Panc1 (cell line): Measurements from ENCODE around the gene L2HGDH. TPM values are rescaled to one million over a fixed set of nuclear protein-coding genes. Genes with fewer than 3 reads are reported as not detected.
"Not testable (repeated sequence)": the region's sequence is repeated elsewhere in the genome, so short reads cannot be mapped to it uniquely, and the experiment has no call there.

ENCODE experiments used
- ATAC-seq: fragments of 200-7000 bp; cut with Tn5 transposase; 2 replicates; pipeline ENCODE4 v1.9.1; 2020; ENCODE audit warnings: mild to moderate bottlenecking, moderate library complexity
- BruUV-seq: library from RNA; stranded (reverse); fragments of 400-500 nt; replicated peaks from 2 replicates; lab custom pipeline; 2021; lab: Mats Ljungman, UMichigan
- CTCF ChIA-PET: fragments of 300-600 bp; sonication (Branson Sonifier 250); formaldehyde crosslinking; loops from one replicate; lab custom pipeline; 2022; ENCODE audit warnings: antibody characterized with exemption; lab: Charles Lee
- POLR2A ChIA-PET: fragments of 300-600 bp; sonication (Branson Sonifier 250); formaldehyde crosslinking; loops from one replicate; lab custom pipeline; 2022; ENCODE audit warnings: antibody characterized with exemption; lab: Charles Lee
- DNase-seq: peaks from one replicate; pipeline ENCODE4 v3.0.0-alpha.2; 2010; ENCODE audit warnings: low read depth, low spot score
- H3K27ac ChIP-seq: 2 replicates; pipeline ENCODE4 v1.5.1; 2011; ENCODE audit warnings: mild to moderate bottlenecking, low read length, inconsistent platforms
- H3K27me3 ChIP-seq: fragments of 200-500 bp; sonication (Bioruptor generic); 2 replicates; pipeline ENCODE4 v1.6.0; 2014; ENCODE audit warnings: low read length, inconsistent platforms; ENCODE audit not compliant: control insufficient read depth, insufficient read depth
- H3K36me3 ChIP-seq: fragments of 200-500 bp; sonication (Bioruptor generic); 2 replicates; pipeline ENCODE4 v1.5.1; 2014; ENCODE audit warnings: inconsistent platforms, mild to moderate bottlenecking, low read length, moderate library complexity; ENCODE audit not compliant: control insufficient read depth, insufficient read depth
- H3K4me1 ChIP-seq: 2 replicates; pipeline ENCODE4 v1.5.1; 2011; ENCODE audit warnings: inconsistent platforms, mild to moderate bottlenecking, low read length, moderate library complexity; ENCODE audit not compliant: control insufficient read depth, insufficient read depth
- H3K4me3 ChIP-seq, 2 experiments: 2 replicates each; pipeline ENCODE4 v1.5.1; 2011 to 2012; ENCODE audit warnings: low read depth in 2 of 2, low read length in 2 of 2, mild to moderate bottlenecking in 2 of 2, inconsistent platforms in 1 of 2, moderate library complexity in 1 of 2
- H3K9me3 ChIP-seq: fragments of 200-500 bp; sonication (Bioruptor generic); 2 replicates; pipeline ENCODE4 v1.5.1; 2014; ENCODE audit warnings: low read depth, mild to moderate bottlenecking, inconsistent platforms, low read length, moderate library complexity; ENCODE audit not compliant: control insufficient read depth, insufficient read depth
- CTCF ChIP-seq: fragments of 450-650 bp; IDR thresholded peaks from 2 replicates; pipeline ENCODE4 v1.5.1; 2017; ENCODE audit warnings: mild to moderate bottlenecking
- POLR2AphosphoS5 ChIP-seq: IDR thresholded peaks from 2 replicates; pipeline ENCODE4 v1.6.1; 2012; ENCODE audit warnings: mild to moderate bottlenecking, low read depth, low read length, moderate library complexity
- REST ChIP-seq, 2 experiments: IDR thresholded peaks; 2 replicates each; pipeline ENCODE4 v1.6.1; 2011 to 2012; ENCODE audit warnings: low read depth in 2 of 2, control low read depth in 1 of 2, low read length in 1 of 2, mild to moderate bottlenecking in 1 of 2, moderate library complexity in 1 of 2; ENCODE audit not compliant: insufficient read depth in 1 of 2
- SIN3A ChIP-seq: IDR thresholded peaks from 2 replicates; pipeline ENCODE4 v1.6.1; 2012; ENCODE audit warnings: low read depth, mild to moderate bottlenecking, low read length, moderate library complexity, borderline replicate concordance; ENCODE audit not compliant: insufficient read depth
- TCF7L2 ChIP-seq: IDR thresholded peaks from 2 replicates; pipeline ENCODE4 v1.6.1; 2011; ENCODE audit warnings: mild to moderate bottlenecking, low read depth, low read length, inconsistent platforms
- in situ Hi-C: cut with HindIII; loops from 2 replicates; pipeline ENCODE4 v1.10.0; 2016; ENCODE audit warnings: low sequenced_read_pairs, low pct_unique_long_range_greater_than_20kb
- intact Hi-C: fragments of 100-400 bp; cut with micrococcal nuclease; formaldehyde crosslinking; loops from one replicate; pipeline ENCODE4 v1.10.0; 2022; ENCODE audit not compliant: unreplicated experiment
- total RNA-seq: library from RNA; stranded (reverse); gene quantifications from one replicate; pipeline ENCODE4 v1.2.1, GENCODE V29; 2021; ENCODE audit not compliant: unreplicated experiment

The L2HGDH gene
- total RNA-seq, 1 experiment from 2014 or later = 15.0 TPM

- in situ Hi-C loops = no loop called here
- ChIA-PET POLR2A (no interaction called here), CTCF (no interaction called here)
- Histone ChIP-seq H3K36me3 (no peaks in the 10 kb centered on the region), H3K9me3 (no peaks in the 10 kb centered on the region), H3K4me3 (no peak overlapping the region), H3K27me3 (no peaks in the 10 kb centered on the region), H3K27ac (no peak overlapping the region), H3K4me1 (no peaks in the 10 kb centered on the region)
- no peak for ATAC-seq
- no peak for DNase-seq
- no peak for TF ChIP-seq REST (IDR thresholded peaks at IDR 0.05; ENCODE audit: insufficient read depth in 1 of 2, low read depth in 2 of 2, low read length in 1 of 2)
- no peak for TF ChIP-seq SIN3A
- no peak for TF ChIP-seq CTCF
- TF ChIP-seq POLR2AphosphoS5 = no peak
- no peak for TF ChIP-seq TCF7L2
- intact Hi-C loops = no loop called here
- BruUV-seq = no TSS peak
Measured at GRCh38 chr14:50357753-50358395, 45.8 kb upstream of the L2HGDH start.

- intact Hi-C loops = no loop called here
- in situ Hi-C loops = no loop called here
- DNase-seq (no peak), ATAC-seq (no peak)
- no peaks in the 10 kb centered on the region for H3K36me3 ChIP-seq
- CTCF ChIA-PET = no interaction called here
- no TSS peak for BruUV-seq
- H3K4me1 ChIP-seq = no peaks in the 10 kb centered on the region
- H3K4me3 ChIP-seq = no peak overlapping the region
- no peaks in the 10 kb centered on the region for H3K27me3 ChIP-seq
- H3K9me3 ChIP-seq = no peaks in the 10 kb centered on the region
- no peak overlapping the region for H3K27ac ChIP-seq
- POLR2A ChIA-PET = no interaction called here
- TF ChIP-seq CTCF (no peak), TCF7L2 (no peak), POLR2AphosphoS5 (no peak), SIN3A (no peak), REST (IDR thresholded peaks at IDR 0.05; ENCODE audit: insufficient read depth in 1 of 2, low read depth in 2 of 2, low read length in 1 of 2) (no peak)
Measured at GRCh38 chr14:50357124-50357523, 45.1 kb upstream of the L2HGDH start.

- H3K4me1 ChIP-seq, POLR2A ChIA-PET, H3K9me3 ChIP-seq, DNase-seq, in situ Hi-C loops, intact Hi-C loops, H3K27me3 ChIP-seq, BruUV-seq, ATAC-seq, H3K4me3 ChIP-seq, H3K36me3 ChIP-seq, CTCF ChIA-PET, H3K27ac ChIP-seq: not testable (repeated sequence)
Measured at GRCh38 chr14:50356283-50356682, 44.3 kb upstream of the L2HGDH start.
